Stimulated activated CD8-positive, alpha-beta memory T cell treated with anti-CD3 and anti-CD28 coated beads, Interleukin-2, amount 100 ng/mL, for 48 hours (primary cell): Measurements from ENCODE around the gene ATP10A.

Experiments used
- DNase-seq, 2 donors: peaks; one replicate each; pipeline ENCODE4 v3.0.0-alpha.2; 2020; ENCODE audit warnings: low read depth in 2 of 2

Gene ATP10A

DNA sequence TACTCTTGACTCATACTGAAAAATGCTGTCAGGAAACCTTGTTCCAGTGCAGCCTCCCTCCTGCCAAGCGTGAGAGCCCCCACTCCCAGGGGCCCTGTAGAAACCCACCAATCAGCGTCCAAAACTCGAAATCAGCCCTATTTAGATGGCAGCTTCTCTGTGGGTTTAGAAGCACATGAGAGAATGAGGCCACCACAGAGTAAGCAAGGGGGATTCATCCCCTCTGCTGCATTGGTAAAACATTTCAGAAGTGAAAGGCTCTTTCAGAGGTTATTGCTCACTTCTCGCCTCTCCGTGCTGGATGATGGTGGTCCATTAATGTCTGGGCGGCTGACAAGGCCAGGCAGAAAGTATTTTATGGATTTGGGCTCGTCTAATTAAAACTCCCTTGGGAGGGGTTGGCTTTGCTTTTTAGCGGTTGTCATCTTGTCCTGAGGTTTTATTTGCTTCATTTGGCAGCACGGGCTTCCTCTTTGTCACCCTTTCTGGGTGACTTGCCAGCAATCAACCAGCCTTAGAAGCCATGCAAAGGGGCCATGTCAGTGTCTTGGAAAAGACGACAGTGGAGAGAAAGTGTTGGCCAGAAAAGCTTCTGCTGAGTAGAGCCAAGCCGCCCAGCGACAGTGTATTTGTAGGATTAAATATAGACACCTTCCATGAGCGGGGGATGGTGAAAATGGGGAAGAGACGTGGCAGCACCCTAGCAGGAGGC, 145.5 kb downstream of the ATP10A start:
- no peak for DNase-seq

GRCh38 chr15:25717127-25717456, 146.0 kb downstream of the ATP10A start:
- DNase-seq: no peak

GRCh38 chr15:25716414-25717126, 146.6 kb downstream of the ATP10A start:
- DNase-seq: no peak

GRCh38 chr15:25715536-25716413, 147.4 kb downstream of the ATP10A start:
- no peak for DNase-seq

DNA sequence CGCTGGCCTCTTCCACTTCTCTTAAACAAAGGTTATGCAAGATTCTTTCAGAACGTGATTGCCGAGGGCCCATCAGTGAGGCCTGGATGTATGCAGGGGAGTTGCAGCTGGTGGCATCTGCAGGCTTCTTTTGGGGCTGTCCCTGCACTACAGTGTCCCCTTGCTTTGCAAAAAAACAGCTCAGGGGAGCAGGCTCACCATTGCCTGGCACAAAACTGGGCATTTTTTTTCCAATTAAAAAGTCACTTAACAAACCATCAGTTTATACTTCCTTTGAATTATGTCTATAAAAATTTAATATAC, 148.6 kb downstream of the ATP10A start:
- no peak for DNase-seq

DNA sequence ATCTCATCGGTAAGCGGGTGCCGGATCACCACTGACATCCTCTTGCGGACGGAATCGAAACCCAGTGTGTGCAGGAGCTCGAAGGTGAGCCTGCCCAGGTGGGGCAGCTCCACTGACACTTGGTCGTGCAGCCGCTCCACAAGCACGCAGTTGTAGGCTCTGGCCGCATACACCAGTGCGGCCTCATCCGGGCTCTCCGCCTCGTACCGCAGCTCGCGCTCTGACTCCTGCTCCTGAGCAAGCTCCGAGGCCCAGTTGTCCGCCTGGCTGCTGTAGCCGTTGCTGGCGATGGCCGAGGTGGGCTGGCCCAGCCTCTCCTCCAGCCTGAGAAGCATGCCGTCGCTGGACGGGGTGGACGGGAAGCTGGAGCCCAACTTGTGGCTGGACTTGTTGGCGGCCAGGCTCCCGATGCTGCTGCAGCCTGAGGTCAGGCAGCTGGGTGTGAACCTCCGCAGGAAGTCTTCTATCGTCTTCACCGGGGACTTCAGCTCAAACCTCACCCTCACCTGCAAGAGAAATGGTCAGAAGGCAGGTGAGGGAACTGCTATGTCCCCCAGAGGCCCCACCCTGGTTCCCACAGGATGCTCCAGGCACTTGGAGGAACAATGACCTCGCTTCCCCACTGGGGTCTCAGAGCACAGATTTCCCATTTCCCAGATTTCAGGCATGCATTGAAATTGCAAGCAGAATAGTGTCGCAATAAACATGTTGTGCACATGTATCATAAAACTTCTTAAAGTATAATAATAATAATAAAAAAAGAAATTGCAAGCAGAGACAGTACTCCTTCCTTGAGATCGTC, 149.2 kb downstream of the ATP10A start:
- DNase-seq: no peak

- DNase-seq: no peak
Measured at GRCh38 chr15:25712961-25713355, 150.2 kb downstream of the ATP10A start.

GRCh38 chr15:25712192-25712960, 150.8 kb downstream of the ATP10A start:
- no peak for DNase-seq

- DNase-seq: no peak
Measured at GRCh38 chr15:25711691-25712090, 151.4 kb downstream of the ATP10A start.

- no peak for DNase-seq
Measured at GRCh38 chr15:25711164-25711563, 152.0 kb downstream of the ATP10A start.

- peak; percentile 36 to 39 for DNase-seq
Measured at GRCh38 chr15:25710184-25710583, 152.9 kb downstream of the ATP10A start.

DNA sequence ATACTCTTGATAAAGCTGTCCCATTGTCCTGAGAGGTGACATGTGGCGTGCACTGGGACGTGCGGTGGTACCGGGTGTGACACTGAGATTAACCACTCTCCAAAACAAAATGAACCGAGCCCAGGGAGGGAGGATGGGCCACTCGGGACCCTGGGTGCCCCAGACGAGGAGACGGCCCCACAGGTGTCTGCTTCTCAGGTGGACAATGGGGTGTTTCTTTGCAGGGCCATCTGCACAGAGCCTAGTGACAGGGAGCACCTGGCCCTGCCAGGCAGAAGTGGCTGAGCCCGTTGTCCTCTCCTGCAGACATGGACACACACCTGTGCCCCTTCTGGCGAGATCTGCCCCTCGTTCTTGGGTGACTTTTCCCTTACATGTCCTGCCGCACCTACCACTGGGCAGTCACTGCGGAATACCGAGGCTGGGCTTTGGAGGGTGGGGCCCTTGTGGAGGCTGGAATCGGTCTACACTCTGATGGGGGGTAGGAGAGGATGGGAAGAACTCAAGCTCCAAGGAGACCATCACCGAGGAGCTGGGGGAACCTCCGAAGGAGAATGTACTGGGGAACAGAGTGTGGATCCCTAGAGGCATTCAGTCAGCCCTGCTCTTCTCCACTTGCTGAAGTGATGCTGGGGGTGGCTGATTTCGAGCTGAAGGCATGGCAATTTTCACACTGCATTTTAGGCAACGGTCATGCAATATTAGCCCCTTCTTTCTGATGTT, 153.5 kb downstream of the ATP10A start:
- DNase-seq: no peak

- DNase-seq: no peak
Measured at GRCh38 chr15:25708391-25708790, 154.7 kb downstream of the ATP10A start.

GRCh38 chr15:25707656-25708365, 155.3 kb downstream of the ATP10A start:
- no peak for DNase-seq

DNA sequence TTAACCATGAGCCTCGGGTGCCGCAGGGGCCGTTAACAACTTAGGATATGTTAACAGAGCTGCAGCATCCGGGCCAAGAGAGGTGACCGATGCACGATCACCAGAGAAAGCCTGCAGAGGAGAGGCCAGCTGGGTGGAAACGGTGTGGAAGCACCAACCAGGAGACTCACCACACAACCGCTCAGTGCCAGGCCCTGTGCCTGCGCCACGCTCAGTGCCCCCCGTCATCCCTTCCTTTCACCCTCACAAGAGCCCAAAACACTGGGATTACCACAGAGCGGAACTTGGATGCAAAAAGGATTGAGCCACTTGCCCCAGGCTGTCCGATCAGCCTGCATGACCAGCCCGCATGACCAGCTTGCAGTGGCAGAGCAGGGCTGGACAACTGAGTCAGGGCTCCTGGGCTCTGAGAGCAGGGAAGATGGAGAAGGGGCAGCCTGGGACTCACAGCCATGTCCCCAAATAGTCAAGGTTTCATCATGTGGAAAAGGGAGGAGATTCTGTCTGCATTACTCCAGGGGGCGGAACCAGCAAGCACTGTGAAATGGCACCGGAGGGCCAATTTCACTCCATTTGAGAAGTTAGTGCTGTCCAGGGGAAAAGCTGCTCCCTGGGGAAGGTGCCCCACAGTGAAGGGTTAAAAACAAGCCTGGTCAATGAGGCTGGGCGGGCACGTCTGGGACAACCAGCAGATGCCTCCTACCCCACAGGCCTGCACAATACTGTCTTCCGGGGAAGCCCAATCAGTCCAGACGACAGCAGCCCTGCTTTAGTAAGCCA, 156.8 kb downstream of the ATP10A start:
- DNase-seq: no peak

DNA sequence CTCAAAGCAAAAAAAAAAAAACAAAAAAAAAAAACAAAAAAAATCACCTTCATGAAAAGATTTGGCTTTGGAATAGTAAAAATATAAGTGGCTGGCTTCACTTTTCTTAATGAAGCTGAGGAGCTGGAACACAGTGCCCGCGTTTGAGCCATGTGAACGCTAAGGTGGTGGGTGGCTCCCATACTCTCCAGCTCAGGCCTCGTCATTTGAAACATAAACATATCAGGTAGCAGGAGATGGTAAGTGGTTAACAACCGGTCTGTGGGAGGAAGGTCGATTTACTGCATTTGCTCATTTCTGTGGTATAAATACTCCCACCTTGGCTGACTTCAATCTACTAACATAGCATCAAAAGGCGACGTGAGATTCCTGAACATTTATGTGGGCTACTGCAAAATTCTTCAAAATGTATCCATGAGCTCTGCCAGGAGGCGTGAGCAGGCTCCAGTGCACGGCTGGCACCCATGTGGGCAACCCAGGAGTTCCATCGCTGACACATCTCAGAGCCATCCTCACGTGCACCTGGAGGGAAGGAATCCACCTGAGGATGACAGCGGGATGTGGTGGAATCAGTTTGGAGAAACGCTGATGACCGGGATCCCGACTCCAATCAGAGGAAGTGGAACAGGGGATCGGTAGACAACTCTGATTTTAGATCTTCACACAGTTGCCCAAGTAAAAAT, 157.6 kb downstream of the ATP10A start:
- no peak for DNase-seq

DNA sequence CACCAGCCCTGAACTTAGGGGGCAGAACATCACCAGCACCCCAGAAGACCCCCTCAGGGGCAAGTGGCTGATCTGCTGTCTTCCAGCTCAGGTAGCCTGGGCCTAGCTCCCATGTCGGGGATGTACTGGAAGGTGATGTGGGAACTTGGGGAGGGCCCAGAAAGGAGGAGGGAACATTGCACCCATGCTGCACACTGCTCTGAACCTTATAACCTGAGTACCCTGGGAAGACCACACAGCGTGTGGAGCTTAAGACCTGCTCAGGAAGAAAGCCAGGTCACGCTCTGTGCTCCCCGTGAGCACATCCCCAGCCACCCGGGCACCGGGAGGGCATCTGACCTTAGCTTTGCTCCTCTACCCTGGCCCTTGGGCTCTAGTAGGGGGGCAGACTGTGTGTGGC, 159.4 kb downstream of the ATP10A start:
- no peak for DNase-seq

- DNase-seq: no peak
Measured at GRCh38 chr15:25701721-25702465, 161.2 kb downstream of the ATP10A start.
